Glutamatergic neuron (in vitro differentiated cells): ENCODE measurements around the gene AKR1D1. TPM values are rescaled to one million over a fixed set of nuclear protein-coding genes. Genes with fewer than 3 reads are reported as not detected.

Experiments
- DNase-seq: peaks from one replicate; pipeline ENCODE4 v3.0.0; 2022
- H3K27ac Mint-ChIP-seq: one replicate; pipeline ENCODE4 v1.8.0; 2020; ENCODE audit warnings: mild to moderate bottlenecking, mixed read lengths, inconsistent platforms; ENCODE audit not compliant: unreplicated experiment
- H3K27me3 Mint-ChIP-seq: one replicate; pipeline ENCODE4 v1.8.0; 2020; ENCODE audit warnings: mild to moderate bottlenecking, moderate library complexity, mixed read lengths, inconsistent platforms; ENCODE audit not compliant: unreplicated experiment
- H3K36me3 Mint-ChIP-seq: one replicate; pipeline ENCODE4 v1.8.0; 2020; ENCODE audit warnings: mild to moderate bottlenecking, mixed read lengths, inconsistent platforms; ENCODE audit not compliant: unreplicated experiment
- H3K4me1 Mint-ChIP-seq: one replicate; pipeline ENCODE4 v1.8.0; 2020; ENCODE audit warnings: mild to moderate bottlenecking, low read depth, mixed read lengths, inconsistent platforms; ENCODE audit not compliant: unreplicated experiment
- H3K4me3 Mint-ChIP-seq: one replicate; pipeline ENCODE4 v1.8.0; 2020; ENCODE audit warnings: mild to moderate bottlenecking, mixed read lengths, inconsistent platforms; ENCODE audit not compliant: unreplicated experiment
- H3K9me3 Mint-ChIP-seq: one replicate; pipeline ENCODE4 v1.8.0; 2020; ENCODE audit warnings: mild to moderate bottlenecking, moderate library complexity, mixed read lengths, inconsistent platforms; ENCODE audit not compliant: unreplicated experiment
- CTCF ChIP-seq: fragments of 200-600 bp; sonication (generic); IDR thresholded peaks from one replicate; pipeline ENCODE4 v1.5.0; 2021; ENCODE audit not compliant: partially characterized antibody, unreplicated experiment
- total RNA-seq: library from RNA; stranded (reverse); fragmentation: NEBNext Ultra II Directional; extraction: Animal tissue kit (Norgen Biotek cat#: 25700); gene quantifications from one replicate; pipeline ENCODE4 v1.2.1, GENCODE V29; 2021; ENCODE audit not compliant: unreplicated experiment

The AKR1D1 gene
- total RNA-seq, 1 donor from 2014 or later: not detected

DNA sequence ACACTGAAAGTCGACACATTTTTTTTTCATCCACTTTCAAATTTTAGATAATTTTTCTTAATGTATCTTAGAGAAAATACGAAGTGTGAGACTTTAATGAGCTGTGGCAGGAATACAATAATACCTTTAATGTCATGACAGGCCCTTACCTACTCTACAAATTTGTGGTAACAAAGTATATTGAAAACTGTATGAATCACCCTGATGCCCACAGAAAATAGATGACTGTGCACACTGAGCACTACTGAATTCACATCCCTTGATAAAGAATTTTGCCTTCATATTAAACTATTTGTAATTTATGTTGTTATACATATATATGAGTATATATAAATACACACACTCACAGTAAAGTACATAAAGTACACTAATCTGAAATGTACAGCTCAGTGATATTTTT lies 51.7 kb downstream of the AKR1D1 start:
- DNase-seq: no peak
- Mint-ChIP-seq H3K4me1 (no peaks in the 10 kb centered on the region), H3K27ac (no peak overlapping the region), H3K9me3 (no peaks in the 10 kb centered on the region), H3K27me3 (peaks cover 2% of the 10 kb centered on the region), H3K4me3 (no peak overlapping the region), H3K36me3 (no peaks in the 10 kb centered on the region)
- no peak for TF ChIP-seq CTCF

- H3K4me3 Mint-ChIP-seq: no peak overlapping the region
- TF ChIP-seq CTCF: no peak
- no peak for DNase-seq
- no peaks in the 10 kb centered on the region for H3K4me1 Mint-ChIP-seq
- H3K27me3 Mint-ChIP-seq: peaks cover 2% of the 10 kb centered on the region
- no peaks in the 10 kb centered on the region for H3K36me3 Mint-ChIP-seq
- no peaks in the 10 kb centered on the region for H3K9me3 Mint-ChIP-seq
- H3K27ac Mint-ChIP-seq: no peak overlapping the region
Observed at GRCh38 chr7:138129551-138130165, 53.4 kb downstream of the AKR1D1 start.

- Mint-ChIP-seq H3K4me3 (no peak overlapping the region), H3K27ac (no peak overlapping the region), H3K27me3 (no peaks in the 10 kb centered on the region), H3K4me1 (no peaks in the 10 kb centered on the region), H3K9me3 (no peaks in the 10 kb centered on the region), H3K36me3 (no peaks in the 10 kb centered on the region)
- no peak for DNase-seq
- TF ChIP-seq CTCF: no peak
Observed at GRCh38 chr7:138137423-138138171, 61.3 kb downstream of the AKR1D1 start.

GRCh38 chr7:138138244-138138643 lies 62.0 kb downstream of the AKR1D1 start:
- Mint-ChIP-seq H3K36me3 (no peaks in the 10 kb centered on the region), H3K27me3 (no peaks in the 10 kb centered on the region), H3K4me1 (no peaks in the 10 kb centered on the region), H3K4me3 (no peak overlapping the region), H3K9me3 (no peaks in the 10 kb centered on the region), H3K27ac (no peak overlapping the region)
- TF ChIP-seq CTCF: no peak
- no peak for DNase-seq

DNA sequence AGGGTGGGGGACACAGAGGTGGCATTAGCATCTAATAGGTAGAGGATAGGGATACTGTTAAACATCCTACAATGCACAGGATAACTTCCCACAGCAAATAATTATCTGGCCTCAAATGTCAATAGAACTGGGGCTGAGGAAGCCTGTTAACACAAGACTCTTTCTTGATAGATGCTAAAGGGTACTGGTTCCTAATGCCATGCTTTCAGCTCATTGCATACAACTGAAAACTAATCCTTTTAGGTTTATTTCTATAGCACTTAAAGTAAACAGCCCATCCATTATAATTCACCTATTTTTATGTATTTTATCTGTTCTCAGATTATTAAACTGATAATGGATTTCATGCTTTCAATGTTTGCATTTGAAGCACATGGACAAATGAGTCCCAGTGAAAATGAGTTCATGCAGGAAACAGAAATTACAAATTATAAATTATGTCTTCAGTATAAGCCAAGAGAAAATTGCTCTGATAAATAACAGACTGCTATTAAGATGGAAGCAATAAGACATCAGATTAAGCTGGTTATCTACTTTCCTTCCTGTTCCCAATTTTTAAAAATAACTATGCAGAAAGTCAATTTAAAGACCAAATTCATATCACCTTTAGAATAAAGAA lies 66.4 kb downstream of the AKR1D1 start:
- no peak overlapping the region for H3K27ac Mint-ChIP-seq
- peaks cover 2% of the 10 kb centered on the region for H3K4me1 Mint-ChIP-seq
- no peak for TF ChIP-seq CTCF
- DNase-seq: no peak
- no peaks in the 10 kb centered on the region for H3K36me3 Mint-ChIP-seq
- H3K27me3 Mint-ChIP-seq: no peaks in the 10 kb centered on the region
- H3K4me3 Mint-ChIP-seq: no peak overlapping the region
- peaks cover 7% of the 10 kb centered on the region for H3K9me3 Mint-ChIP-seq
